ENCODE data around the gene WAPL. TPM values are rescaled to one million over a fixed set of nuclear protein-coding genes. Genes with fewer than 3 reads are reported as not detected.

Gene WAPL
- polyA plus RNA-seq, 2 of the 4 experiments (the other 2 are of a cell fraction) = 15.4 to 25.6 TPM

DNA sequence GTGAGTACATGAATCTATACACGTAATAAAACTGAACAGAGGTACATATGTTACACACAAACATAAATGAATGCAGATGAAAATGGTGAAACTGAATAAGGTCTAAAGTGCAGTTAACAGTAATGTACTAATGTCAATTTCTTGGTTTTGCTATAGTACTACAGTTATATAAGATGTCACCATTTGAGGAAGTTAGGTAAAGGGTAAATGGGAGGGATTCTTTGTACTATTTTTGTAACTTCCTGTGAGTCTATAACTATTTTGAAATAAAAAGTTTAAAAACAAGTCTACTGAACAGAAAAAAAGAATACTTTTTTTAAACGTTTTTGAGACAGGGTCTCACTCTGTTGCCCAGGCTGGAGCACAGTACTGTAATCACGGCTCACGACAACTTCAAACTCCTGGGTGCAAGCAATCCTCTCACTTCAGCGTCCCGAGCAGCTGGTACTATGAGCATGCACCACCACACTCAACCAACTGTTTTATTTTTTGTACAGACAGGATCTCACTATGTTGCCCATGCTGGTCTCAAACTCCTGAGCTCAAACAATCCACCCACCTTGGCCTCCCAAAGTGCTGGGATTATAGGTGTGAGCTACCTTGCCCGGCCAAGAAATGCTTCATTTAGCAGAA is 71.5 kb downstream of the WAPL start:
- peak; percentile 32 for FAIRE-seq
- Histone ChIP-seq H3K4me2 (no peak overlapping the region), H3K4me3 (no peak overlapping the region), H3K9me3 (no peaks in the 10 kb centered on the region), H3K4me1 (peaks cover 23% of the 10 kb centered on the region), H3K27ac (no peak overlapping the region)
- 79% methylated on average over 7 of the region's 7 CpGs for WGBS (ENCODE audit: missing lambda C conversion rate)
- ChIA-PET CTCF (interaction anchor here (2.0 kb wide), 1 partner anchor 50 kb away, joined by 5 read pairs; no protein-coding TSS in a partner anchor), POLR2A (no interaction called here)
- ATAC-seq = no peak
- TF ChIP-seq PHF8 (IDR thresholded peaks at IDR 0.05; ENCODE audit: borderline replicate concordance, low read depth) (no peak), EHMT2 (IDR thresholded peaks at IDR 0.05; ENCODE audit: low read depth) (no peak), HOXA7 (CRISPR knock-in tag; IDR thresholded peaks at IDR 0.05) (no peak), NR3C1 (IDR thresholded peaks at IDR 0.05) (no peak), TP53 (CRISPR knock-in tag; IDR thresholded peaks at IDR 0.05) (no peak), ZFP36 (IDR thresholded peaks at IDR 0.05; ENCODE audit: borderline replicate concordance, partially characterized antibody) (no peak), POLR2AphosphoS2 (conservative IDR thresholded peaks at IDR 0.05; ENCODE audit: low read length) (no peak), MAFK (IDR thresholded peaks at IDR 0.05; ENCODE audit: partially characterized antibody) (no peak), ZC3H11A (IDR thresholded peaks at IDR 0.05) (no peak)
- no peak for DNase-seq (ENCODE audit: low read depth in 1 of 2, low spot score in 1 of 2)

- ChIA-PET CTCF (interaction anchor here (1.5 to 1.8 kb wide), 2 partner anchors 47 to 138 kb away, joined by 4 read pairs; no protein-coding TSS in a partner anchor), POLR2A (no interaction called here)
- DNase-seq (ENCODE audit: low read depth in 1 of 2, low spot score in 1 of 2) (no peak), ATAC-seq (no peak), FAIRE-seq (no peak)
- H3K4me2 ChIP-seq = 0 out of 3 replicates have a peak overlapping the region, but pooled peaks have one; percentile 8
- no peak for TF ChIP-seq EP300 (IDR thresholded peaks at IDR 0.05)
- TF ChIP-seq ZFP36 (IDR thresholded peaks at IDR 0.05; ENCODE audit: borderline replicate concordance, partially characterized antibody) = no peak
- TF ChIP-seq FOSB (CRISPR knock-in tag; IDR thresholded peaks at IDR 0.05) = no peak
- TF ChIP-seq, protein P1, sequence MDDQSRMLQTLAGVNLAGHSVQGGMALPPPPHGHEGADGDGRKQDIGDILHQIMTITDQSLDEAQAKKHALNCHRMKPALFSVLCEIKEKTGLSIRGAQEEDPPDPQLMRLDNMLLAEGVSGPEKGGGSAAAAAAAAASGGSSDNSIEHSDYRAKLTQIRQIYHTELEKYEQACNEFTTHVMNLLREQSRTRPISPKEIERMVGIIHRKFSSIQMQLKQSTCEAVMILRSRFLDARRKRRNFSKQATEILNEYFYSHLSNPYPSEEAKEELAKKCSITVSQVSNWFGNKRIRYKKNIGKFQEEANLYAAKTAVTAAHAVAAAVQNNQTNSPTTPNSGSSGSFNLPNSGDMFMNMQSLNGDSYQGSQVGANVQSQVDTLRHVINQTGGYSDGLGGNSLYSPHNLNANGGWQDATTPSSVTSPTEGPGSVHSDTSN (IDR thresholded peaks at IDR 0.05) = no peak
- TF ChIP-seq CHD4 (IDR thresholded peaks at IDR 0.05; ENCODE audit: borderline replicate concordance) = no peak
- TF ChIP-seq E2F6 (IDR thresholded peaks at IDR 0.05; ENCODE audit: borderline replicate concordance, low read depth) = no peak
- no peak for TF ChIP-seq RCOR1 (IDR thresholded peaks at IDR 0.05; ENCODE audit: low read depth, low read length)
- no peak for TF ChIP-seq HMGXB4 (CRISPR knock-in tag; IDR thresholded peaks at IDR 0.05; ENCODE audit: borderline replicate concordance)
- TF ChIP-seq JUN (IDR thresholded peaks at IDR 0.05) = no peak
- TF ChIP-seq, protein P2, sequence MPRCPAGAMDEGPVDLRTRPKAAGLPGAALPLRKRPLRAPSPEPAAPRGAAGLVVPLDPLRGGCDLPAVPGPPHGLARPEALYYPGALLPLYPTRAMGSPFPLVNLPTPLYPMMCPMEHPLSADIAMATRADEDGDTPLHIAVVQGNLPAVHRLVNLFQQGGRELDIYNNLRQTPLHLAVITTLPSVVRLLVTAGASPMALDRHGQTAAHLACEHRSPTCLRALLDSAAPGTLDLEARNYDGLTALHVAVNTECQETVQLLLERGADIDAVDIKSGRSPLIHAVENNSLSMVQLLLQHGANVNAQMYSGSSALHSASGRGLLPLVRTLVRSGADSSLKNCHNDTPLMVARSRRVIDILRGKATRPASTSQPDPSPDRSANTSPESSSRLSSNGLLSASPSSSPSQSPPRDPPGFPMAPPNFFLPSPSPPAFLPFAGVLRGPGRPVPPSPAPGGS (IDR thresholded peaks at IDR 0.05) = no peak
- TF ChIP-seq, protein P3, sequence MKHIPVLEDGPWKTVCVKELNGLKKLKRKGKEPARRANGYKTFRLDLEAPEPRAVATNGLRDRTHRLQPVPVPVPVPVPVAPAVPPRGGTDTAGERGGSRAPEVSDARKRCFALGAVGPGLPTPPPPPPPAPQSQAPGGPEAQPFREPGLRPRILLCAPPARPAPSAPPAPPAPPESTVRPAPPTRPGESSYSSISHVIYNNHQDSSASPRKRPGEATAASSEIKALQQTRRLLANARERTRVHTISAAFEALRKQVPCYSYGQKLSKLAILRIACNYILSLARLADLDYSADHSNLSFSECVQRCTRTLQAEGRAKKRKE (CRISPR knock-in tag; IDR thresholded peaks at IDR 0.05; ENCODE audit: low read depth) = no peak
- TF ChIP-seq POLR2A (IDR thresholded peaks at IDR 0.05; ENCODE audit: low read length) = no peak
- no peak for TF ChIP-seq ZNF302 (CRISPR knock-in tag; IDR thresholded peaks at IDR 0.05)
- TF ChIP-seq MAZ (IDR thresholded peaks at IDR 0.05; ENCODE audit: borderline replicate concordance, low read depth, low read length) = no peak
- TF ChIP-seq CTCF (IDR thresholded peaks at IDR 0.05) = no peak
- no peak for TF ChIP-seq RARB (CRISPR knock-in tag; IDR thresholded peaks at IDR 0.05)
- no peak for TF ChIP-seq KDM5A (IDR thresholded peaks at IDR 0.05)
- no peak for TF ChIP-seq SREBF2 (IDR thresholded peaks at IDR 0.05)
- TF ChIP-seq NR3C1 (IDR thresholded peaks at IDR 0.05) = no peak
- no peak for TF ChIP-seq MAFK (IDR thresholded peaks at IDR 0.05; ENCODE audit: partially characterized antibody)
- peaks cover 49% of the 10 kb centered on the region for H3K4me1 ChIP-seq
- peak overlapping the region; percentile 18 to 24; a peak in 3 of 6 replicates for H3K27ac ChIP-seq
- H3K9me3 ChIP-seq = no peaks in the 10 kb centered on the region
- H3K4me3 ChIP-seq = no peak overlapping the region
- WGBS (ENCODE audit: missing lambda C conversion rate) = 89% methylated on average over 1 of the region's 1 CpG
These were observed 74.2 kb downstream of the WAPL start for GRCh38 chr10:86447432-86447831.

Data from A549 (cell line).